ES-I3 (cell line): ENCODE results near the gene GLTP.
"Not testable (repeated sequence)": the region's sequence is repeated elsewhere in the genome, so short reads cannot be mapped to it uniquely, and the experiment has no call there.

ENCODE experiments used
- H3K36me3 ChIP-seq: 2 replicates; pipeline ENCODE4 v1.6.1; 2013; ENCODE audit warnings: mild to moderate bottlenecking, low read length, control low read depth, moderate library complexity; ENCODE audit not compliant: insufficient read depth
- H3K4me1 ChIP-seq: 2 replicates; pipeline ENCODE4 v1.6.1; 2013; ENCODE audit warnings: mild to moderate bottlenecking, control low read depth, low read length; ENCODE audit not compliant: insufficient read depth
- H3K9ac ChIP-seq: 2 replicates; pipeline ENCODE4 v1.6.1; 2013; ENCODE audit warnings: low read depth, mild to moderate bottlenecking, low read length, moderate library complexity
- H3K9me3 ChIP-seq: 2 replicates; pipeline ENCODE4 v1.6.1; 2013; ENCODE audit warnings: mild to moderate bottlenecking, low read length, moderate library complexity; ENCODE audit not compliant: control insufficient read depth, insufficient read depth

Gene GLTP

DNA sequence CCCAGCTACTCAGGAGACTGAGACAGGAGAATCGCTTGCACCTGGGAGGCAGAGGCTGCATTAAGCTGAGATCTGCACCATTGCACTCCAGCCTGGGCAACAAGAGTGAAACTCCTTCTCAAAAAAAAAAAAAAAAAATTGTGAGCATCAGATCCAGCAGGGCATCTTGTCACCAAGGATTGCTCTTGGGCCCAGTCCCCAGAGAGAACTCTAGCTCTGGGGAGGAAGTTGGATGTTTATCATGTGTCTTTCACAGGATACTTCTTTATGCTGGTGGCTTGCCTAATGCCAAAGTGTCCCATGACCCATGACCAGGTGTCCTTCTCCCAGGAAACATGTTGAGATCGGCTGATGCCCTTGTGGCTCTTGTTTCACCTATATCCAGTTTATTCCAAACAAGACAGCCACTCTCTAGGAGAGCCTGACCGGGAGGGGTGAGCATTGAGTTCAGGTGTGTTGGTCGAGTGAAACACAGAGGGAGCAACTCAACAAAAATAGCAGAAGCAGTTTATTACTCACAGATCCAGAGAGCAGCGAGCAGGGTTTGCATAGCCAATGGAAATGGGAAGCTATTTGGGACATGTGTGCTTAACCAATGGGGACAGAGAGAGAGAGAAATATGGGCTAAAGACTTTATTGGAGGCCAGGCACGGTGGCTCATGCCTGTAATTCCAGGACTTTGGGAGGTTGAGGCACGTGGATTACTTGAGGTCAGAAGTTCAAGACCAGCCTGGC is 13.1 kb upstream of the GLTP start:
- Histone ChIP-seq H3K36me3 (no peaks in the 10 kb centered on the region), H3K4me1 (no peaks in the 10 kb centered on the region), H3K9me3 (no peaks in the 10 kb centered on the region), H3K9ac (no peak overlapping the region)

DNA sequence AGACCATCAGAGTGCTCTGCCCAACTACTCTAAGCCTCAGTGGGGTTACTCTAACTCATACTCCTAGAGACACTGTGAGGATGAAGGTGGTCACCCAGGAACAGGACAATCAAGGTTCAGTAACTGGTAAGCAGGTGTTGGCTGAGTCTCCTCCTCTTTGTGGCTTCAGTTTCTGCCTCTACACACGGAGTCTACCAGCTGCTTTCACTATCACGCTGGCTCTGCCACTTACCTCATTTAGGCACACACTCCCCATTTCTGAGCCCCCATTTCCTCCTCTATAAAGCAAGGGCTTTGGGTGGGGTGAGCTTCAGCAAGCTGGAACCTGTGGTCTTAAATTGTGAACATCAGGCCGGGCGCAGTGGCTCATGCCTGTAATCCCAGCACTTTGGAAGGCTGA is 12.4 kb upstream of the GLTP start:
- Histone ChIP-seq H3K9ac (no peak overlapping the region), H3K4me1 (no peaks in the 10 kb centered on the region), H3K9me3 (no peaks in the 10 kb centered on the region)

DNA sequence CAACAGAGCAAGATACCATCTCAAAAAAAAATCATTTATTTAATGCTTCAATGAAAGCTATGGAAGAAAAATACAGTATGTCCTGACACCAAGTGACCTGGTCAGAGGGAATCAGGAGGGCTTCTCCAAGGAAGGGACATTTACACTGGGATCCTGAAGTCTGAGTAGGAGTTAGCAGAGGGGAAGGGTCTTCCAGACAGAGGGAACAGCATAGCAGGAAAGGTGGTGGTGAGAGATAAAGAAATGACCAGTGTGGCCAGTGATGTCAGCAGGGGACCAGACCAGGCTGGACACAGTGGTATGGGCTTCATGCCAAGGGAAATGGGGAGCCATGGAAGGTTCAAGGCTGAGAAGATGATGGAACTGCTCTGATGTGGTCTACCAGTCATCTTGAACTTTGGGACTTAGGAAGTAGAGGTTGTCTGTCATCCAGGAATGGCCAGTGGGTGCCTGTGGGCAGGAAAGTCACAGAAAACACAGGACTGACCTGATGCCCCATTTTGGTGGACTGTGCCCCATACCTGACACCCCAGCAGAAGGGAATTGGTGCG is 11.9 kb upstream of the GLTP start:
- H3K9ac ChIP-seq: no peak overlapping the region
- H3K4me1 ChIP-seq: no peaks in the 10 kb centered on the region
- H3K9me3 ChIP-seq: no peaks in the 10 kb centered on the region
- H3K36me3 ChIP-seq: no peaks in the 10 kb centered on the region

More for the DNA sequence above, 12.4 kb upstream of the GLTP start:
- no peaks in the 10 kb centered on the region for H3K36me3 ChIP-seq

DNA sequence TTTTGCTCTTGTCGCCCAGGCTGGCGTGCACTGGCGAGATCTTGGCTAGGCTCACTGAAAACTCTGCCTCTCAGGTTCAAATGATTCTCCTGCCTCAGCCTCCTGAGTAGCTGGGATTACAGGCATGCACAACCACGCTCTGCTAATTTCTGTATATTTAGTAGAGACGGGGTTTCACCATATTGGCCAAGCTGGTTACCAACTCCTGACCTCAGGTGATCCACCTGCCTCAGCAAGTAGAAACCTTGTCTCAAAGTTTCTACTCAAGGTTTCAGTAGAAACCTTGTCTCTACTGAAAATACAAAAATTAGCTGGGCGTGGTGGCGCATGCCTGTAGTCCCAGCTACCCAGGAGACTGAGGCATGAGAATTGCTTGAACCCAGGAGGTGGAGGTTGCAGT is 11.4 kb upstream of the GLTP start:
- H3K4me1 ChIP-seq, H3K36me3 ChIP-seq, H3K9me3 ChIP-seq, H3K9ac ChIP-seq: not testable (repeated sequence)

DNA sequence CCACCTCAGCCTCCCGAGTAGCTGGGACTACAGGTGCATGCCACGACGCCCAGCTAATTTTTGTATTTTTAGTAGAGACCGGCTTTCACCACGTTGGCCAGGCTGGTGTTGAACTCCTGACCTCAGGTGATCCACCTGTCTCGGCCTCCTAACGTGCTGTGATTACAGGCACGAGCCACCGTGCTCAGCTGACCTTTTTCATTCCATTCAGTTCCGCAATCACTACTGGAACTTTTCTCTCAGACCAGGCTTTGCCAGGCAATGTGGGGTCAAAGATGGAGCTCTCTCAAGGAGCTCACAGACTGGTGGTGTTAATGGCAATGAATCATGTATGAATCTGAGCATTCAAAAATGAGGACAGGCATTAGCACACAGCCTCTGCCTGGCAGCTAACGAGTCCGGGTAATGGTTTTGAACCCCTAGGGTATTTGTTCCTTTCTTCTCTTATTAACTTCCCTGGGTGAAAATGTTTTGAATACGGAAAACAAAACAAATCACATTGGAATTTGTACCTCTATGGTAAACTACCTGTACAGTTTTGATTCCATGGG is 10.4 kb upstream of the GLTP start:
- Histone ChIP-seq H3K9me3 (no peaks in the 10 kb centered on the region), H3K4me1 (no peaks in the 10 kb centered on the region), H3K36me3 (no peaks in the 10 kb centered on the region), H3K9ac (no peak overlapping the region)

DNA sequence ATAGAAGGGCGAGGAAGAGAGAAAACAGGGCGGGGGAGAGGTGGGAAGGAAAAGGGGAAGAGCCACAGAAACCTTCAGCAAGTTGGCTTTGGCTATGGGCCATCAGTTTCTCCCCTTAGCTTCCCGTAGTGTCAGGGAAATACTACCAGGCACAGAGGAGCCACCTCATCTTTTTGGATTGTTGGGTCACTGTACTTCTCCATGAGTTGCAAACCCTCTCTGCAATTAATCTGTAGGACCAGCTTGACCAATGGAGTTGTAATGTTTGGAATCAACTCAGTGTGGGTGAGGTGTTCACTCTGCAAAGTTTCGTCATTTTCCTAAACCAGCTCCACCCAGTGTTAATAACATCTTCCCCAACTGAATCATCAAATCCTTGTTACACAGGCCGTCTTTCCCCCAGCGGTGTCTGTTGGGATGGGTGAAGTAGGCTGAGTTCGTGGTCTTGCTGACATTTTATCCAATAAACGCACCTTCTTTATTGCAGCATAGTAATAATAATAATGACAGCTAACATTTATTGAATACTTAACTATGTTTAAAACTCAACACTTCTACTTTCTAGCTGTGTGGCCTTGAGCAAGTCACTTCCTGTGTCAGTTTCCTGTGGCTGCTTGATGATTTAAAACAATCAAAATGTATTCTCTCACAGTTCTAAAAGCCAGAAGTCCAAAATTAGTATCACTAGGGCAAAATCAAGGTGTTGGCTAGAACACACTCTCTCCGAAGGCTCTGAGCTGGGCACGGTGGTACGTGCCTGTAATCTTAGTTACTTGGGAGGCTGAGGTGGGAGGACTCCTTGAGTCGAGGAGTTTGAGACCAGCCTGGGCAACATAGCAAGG is 8.1 kb upstream of the GLTP start:
- H3K4me1 ChIP-seq: no peaks in the 10 kb centered on the region
- no peak overlapping the region for H3K9ac ChIP-seq

DNA sequence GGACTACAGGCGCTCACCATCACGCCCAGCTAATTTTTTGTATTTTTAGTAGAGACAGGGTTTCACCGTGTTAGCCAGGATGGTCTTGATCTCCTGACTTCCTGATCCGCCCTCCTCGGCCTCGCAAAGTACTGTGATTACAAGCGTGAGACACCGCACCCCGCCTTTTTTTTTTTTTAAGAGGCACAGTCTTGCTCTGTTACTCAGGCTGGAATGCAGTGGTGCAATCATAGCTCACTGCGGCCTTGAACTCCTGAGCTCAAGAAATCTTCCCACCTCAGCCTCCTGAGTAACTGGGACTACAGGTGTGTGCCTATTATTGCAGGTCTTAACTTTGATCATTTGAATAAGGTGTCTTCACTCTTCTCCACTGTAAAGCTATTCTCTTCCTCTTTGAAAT is 5.3 kb upstream of the GLTP start:
- Histone ChIP-seq H3K36me3 (no peaks in the 10 kb centered on the region), H3K4me1 (0 out of 2 replicates have a peak, but pooled peaks cover 10% of the 10 kb centered on the region), H3K9ac (no peak overlapping the region), H3K9me3 (no peaks in the 10 kb centered on the region)

More for the DNA sequence above, 8.1 kb upstream of the GLTP start:
- Histone ChIP-seq H3K36me3 (no peaks in the 10 kb centered on the region), H3K9me3 (no peaks in the 10 kb centered on the region)

DNA sequence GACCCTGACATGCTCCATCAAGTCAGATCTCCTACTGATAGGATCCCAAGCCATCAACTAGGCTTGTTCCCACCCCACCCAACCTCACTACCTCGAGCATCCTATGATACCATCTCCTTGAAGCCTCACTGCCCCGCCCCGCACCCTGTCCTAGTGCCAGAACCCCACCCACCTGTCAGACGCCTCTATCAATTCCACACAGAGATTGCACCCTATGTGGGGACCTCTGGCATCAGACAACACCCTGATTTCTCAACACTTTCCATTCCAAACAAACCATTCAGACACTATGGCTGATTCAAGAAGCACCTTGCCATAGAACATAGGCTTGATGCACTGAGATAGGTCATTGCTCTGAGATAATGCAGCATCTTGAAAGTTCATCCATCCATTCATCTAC is 3.1 kb upstream of the GLTP start:
- Histone ChIP-seq H3K9ac (no peak overlapping the region), H3K36me3 (no peaks in the 10 kb centered on the region), H3K9me3 (no peaks in the 10 kb centered on the region), H3K4me1 (peaks cover 16% of the 10 kb centered on the region; the same call in 1 of the 2 replicates)

DNA sequence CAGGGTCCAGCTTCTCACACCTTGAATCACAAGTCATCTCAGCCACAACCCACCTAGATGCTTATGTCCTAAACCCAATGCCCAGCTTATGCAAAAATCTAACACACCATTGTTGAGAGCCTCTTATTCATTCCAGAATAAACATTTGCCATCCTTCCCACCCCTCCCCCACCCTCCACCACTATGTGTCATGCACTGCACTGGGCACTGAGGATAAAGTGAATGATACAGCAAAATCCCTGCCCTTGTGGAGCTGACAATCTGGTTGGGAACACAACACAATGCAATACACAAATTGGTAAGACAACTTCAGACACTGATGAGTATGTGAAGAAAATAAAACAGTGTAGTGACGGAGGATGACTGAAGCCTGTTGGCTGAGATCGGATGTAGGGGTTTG is 1.4 kb upstream of the GLTP start:
- Histone ChIP-seq H3K4me1 (peaks cover 28% of the 10 kb centered on the region; the same call in 1 of the 2 replicates), H3K9ac (peak overlapping the region; percentile 17), H3K9me3 (no peaks in the 10 kb centered on the region), H3K36me3 (no peaks in the 10 kb centered on the region)

DNA sequence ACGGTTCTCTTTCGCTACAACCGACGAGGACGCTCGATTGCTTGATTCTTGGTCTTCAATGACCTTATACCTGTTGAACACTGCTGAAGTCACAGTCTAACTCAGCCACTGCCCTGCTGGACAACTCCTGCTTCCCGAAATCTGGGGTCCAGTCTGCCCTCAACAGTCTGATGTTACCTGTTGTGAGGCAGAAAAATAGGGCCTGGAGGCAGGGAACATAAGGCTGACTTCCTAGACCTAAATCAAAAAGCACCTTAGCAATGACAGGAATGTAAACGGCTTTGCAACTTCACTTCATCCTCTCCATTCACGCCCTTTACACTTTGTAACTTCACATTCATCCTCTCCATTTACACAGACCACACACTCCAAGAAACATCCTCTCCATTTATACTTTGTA is 597 bp upstream of the GLTP start:
- H3K36me3 ChIP-seq: no peaks in the 10 kb centered on the region
- peak overlapping the region; percentile 64 for H3K9ac ChIP-seq
- H3K9me3 ChIP-seq: no peaks in the 10 kb centered on the region
- H3K4me1 ChIP-seq: peaks cover 28% of the 10 kb centered on the region; the same call in 1 of the 2 replicates

DNA sequence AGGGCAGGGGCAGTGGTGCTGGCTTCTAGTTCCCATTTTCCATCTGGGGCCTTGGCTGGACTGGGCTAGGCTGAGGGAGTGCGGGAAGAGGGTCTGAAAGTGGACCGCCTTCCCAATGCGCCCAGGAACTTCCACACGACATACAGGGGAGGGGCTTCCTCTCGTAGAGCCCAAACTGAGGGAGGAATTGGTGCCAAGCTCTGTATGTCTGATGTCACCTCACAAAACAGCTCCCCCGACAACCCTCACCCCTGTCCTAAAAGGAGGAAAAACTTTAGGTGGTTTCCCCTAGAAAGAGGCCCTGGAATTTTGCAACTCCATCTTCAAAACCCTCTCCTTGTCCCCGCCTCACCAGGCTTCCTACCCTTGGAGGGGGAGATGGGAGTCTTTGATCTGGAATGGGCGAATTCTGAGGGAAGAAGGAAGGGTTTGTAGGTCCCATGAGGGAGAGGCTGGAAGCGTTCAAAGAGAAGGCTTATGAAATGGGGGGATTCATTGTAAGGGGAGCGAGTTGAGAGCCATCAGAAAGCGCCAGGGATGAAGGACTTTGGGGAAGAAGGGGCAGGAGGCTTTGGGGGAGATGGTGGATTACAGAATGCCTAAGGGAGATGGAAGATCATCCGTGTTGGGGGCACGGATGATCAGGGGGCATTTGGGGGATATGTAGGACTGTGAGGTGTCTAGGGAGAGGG is 844 bp downstream of the GLTP start:
- Histone ChIP-seq H3K9ac (peak overlapping the region; percentile 77), H3K9me3 (no peaks in the 10 kb centered on the region), H3K36me3 (no peaks in the 10 kb centered on the region), H3K4me1 (peaks cover 28% of the 10 kb centered on the region; the same call in 1 of the 2 replicates)

DNA sequence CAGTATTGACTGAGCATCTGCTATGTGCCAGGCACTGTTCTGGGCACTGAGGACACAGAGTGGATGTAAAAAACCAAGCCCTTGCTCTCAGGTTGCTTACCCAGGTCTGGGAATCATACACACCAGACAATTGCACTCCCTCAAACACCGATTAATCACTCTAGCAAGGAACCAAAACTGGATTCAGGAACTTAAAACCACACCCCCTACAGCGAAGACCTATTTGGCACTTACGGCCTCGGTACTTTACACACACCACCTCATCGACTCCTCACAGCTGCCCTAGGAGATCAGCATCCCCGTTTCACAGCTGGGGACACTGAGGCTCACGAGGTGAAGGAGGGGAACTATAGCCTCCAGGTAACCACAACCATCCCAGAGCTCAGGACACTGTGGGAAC is 1.6 kb downstream of the GLTP start:
- Histone ChIP-seq H3K9me3 (no peaks in the 10 kb centered on the region), H3K36me3 (no peaks in the 10 kb centered on the region), H3K9ac (peak overlapping the region; percentile 77; the same call in 1 of the 2 replicates), H3K4me1 (peaks cover 28% of the 10 kb centered on the region; the same call in 1 of the 2 replicates)

DNA sequence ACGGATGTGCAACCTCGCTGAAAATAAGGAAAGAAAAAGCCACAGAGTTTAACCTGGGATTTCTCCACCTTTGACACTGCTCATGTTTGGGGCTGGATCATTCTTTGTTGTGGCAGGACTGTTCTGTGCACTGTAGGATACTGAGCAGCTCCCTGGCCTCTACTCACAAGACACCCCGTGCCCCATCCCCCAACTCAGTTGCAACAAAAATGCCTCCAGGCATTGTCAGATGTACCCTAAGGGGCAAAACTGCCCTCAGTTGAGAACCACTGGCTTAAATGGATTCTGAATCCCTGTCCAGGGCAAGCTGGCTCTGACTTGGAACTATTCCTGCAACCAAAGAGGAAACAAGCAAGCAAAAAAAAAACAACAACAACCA is 2.1 kb downstream of the GLTP start:
- Histone ChIP-seq H3K9ac (no peak overlapping the region), H3K9me3 (no peaks in the 10 kb centered on the region), H3K36me3 (no peaks in the 10 kb centered on the region), H3K4me1 (peaks cover 28% of the 10 kb centered on the region; the same call in 1 of the 2 replicates)
